ENCODE data around the gene OGFOD1.

OGFOD1 gene

GRCh38 chr16:56510544-56510943, 59.2 kb downstream of the OGFOD1 start:
- Histone ChIP-seq H3K27me3 (ENCODE audit: insufficient read depth, poor library complexity, severe bottlenecking) (no peaks in the 10 kb centered on the region), H3K4me3 (replicated peaks; ENCODE audit: insufficient read depth, low read length) (no peak overlapping the region), H3K27ac (replicated peaks) (no peak overlapping the region)
- DNase-seq (ENCODE audit: low read depth in 1 of 2, low spot score in 1 of 2), result no peak
- TF ChIP-seq REST (IDR thresholded peaks at IDR 0.05; ENCODE audit: insufficient replicate concordance, low read depth) (no peak), CTCF (IDR thresholded peaks at IDR 0.05; ENCODE audit: insufficient read depth, low read length) (no peak), GABPA (IDR thresholded peaks at IDR 0.05; ENCODE audit: low read depth) (no peak), POLR2AphosphoS5 (IDR thresholded peaks at IDR 0.05; ENCODE audit: low read depth) (no peak), SPI1 (IDR thresholded peaks at IDR 0.05; ENCODE audit: borderline replicate concordance, low read depth) (no peak)

GRCh38 chr16:56512025-56512424, 60.7 kb downstream of the OGFOD1 start:
- TF ChIP-seq SPI1 (IDR thresholded peaks at IDR 0.05; ENCODE audit: borderline replicate concordance, low read depth) (no peak), REST (IDR thresholded peaks at IDR 0.05; ENCODE audit: insufficient replicate concordance, low read depth) (no peak), GABPA (IDR thresholded peaks at IDR 0.05; ENCODE audit: low read depth) (no peak), POLR2AphosphoS5 (IDR thresholded peaks at IDR 0.05; ENCODE audit: low read depth) (no peak), CTCF (IDR thresholded peaks at IDR 0.05; ENCODE audit: insufficient read depth, low read length) (no peak)
- no peak for DNase-seq (ENCODE audit: low read depth in 1 of 2, low spot score in 1 of 2)
- H3K27ac ChIP-seq (replicated peaks), result no peak overlapping the region
- H3K27me3 ChIP-seq (ENCODE audit: insufficient read depth, poor library complexity, severe bottlenecking), result no peaks in the 10 kb centered on the region
- no peak overlapping the region for H3K4me3 ChIP-seq (replicated peaks; ENCODE audit: insufficient read depth, low read length)

GRCh38 chr16:56513091-56513490, 61.7 kb downstream of the OGFOD1 start:
- H3K27ac ChIP-seq (replicated peaks), result no peak overlapping the region
- no peak for DNase-seq (ENCODE audit: low read depth in 1 of 2, low spot score in 1 of 2)
- no peak overlapping the region for H3K4me3 ChIP-seq (replicated peaks; ENCODE audit: insufficient read depth, low read length)
- H3K27me3 ChIP-seq (ENCODE audit: insufficient read depth, poor library complexity, severe bottlenecking), result no peaks in the 10 kb centered on the region
- TF ChIP-seq REST (IDR thresholded peaks at IDR 0.05; ENCODE audit: insufficient replicate concordance, low read depth), result no peak
- TF ChIP-seq CTCF (IDR thresholded peaks at IDR 0.05; ENCODE audit: insufficient read depth, low read length), result no peak
- no peak for TF ChIP-seq POLR2AphosphoS5 (IDR thresholded peaks at IDR 0.05; ENCODE audit: low read depth)
- no peak for TF ChIP-seq GABPA (IDR thresholded peaks at IDR 0.05; ENCODE audit: low read depth)
- TF ChIP-seq SPI1 (IDR thresholded peaks at IDR 0.05; ENCODE audit: borderline replicate concordance, low read depth), result no peak
